NB4 (cell line): ENCODE results near the gene RETREG3.
A peak's percentile ranks its signal among the peaks of the same experiment; 100 is the strongest.

Experiments
- DNase-seq: peaks from one replicate; pipeline ENCODE4 v3.0.0; 2010; ENCODE audit warnings: low read depth
- H3K4me3 ChIP-seq: one replicate; pipeline ENCODE4 v1.5.1; 2011; ENCODE audit warnings: mild to moderate bottlenecking, low read depth, low read length, moderate library complexity
- MAX ChIP-seq: IDR thresholded peaks from 2 replicates; pipeline ENCODE4 v1.6.1; 2011; ENCODE audit warnings: low read depth, low read length
- MYC ChIP-seq: IDR thresholded peaks from 2 replicates; pipeline ENCODE4 v1.6.1; 2011; ENCODE audit warnings: low read depth, low read length
- POLR2A ChIP-seq: IDR thresholded peaks from 2 replicates; pipeline ENCODE4 v1.6.1; 2011; ENCODE audit warnings: mild to moderate bottlenecking; ENCODE audit not compliant: insufficient read length; ENCODE audit errors: extremely low read depth
- TF ChIP-seq, protein P1 (sequence below): IDR thresholded peaks from one replicate; pipeline ENCODE4 v1.5.1; 2012; ENCODE audit warnings: low read depth, low read length

Gene RETREG3

GRCh38 chr17:42564815-42565522 lies 44.2 kb downstream of the RETREG3 start:
- no peak for DNase-seq
- H3K4me3 ChIP-seq: no peak overlapping the region
- TF ChIP-seq POLR2A: no peak
- no peak for TF ChIP-seq MAX
- TF ChIP-seq MYC: no peak
- TF ChIP-seq, protein P1, sequence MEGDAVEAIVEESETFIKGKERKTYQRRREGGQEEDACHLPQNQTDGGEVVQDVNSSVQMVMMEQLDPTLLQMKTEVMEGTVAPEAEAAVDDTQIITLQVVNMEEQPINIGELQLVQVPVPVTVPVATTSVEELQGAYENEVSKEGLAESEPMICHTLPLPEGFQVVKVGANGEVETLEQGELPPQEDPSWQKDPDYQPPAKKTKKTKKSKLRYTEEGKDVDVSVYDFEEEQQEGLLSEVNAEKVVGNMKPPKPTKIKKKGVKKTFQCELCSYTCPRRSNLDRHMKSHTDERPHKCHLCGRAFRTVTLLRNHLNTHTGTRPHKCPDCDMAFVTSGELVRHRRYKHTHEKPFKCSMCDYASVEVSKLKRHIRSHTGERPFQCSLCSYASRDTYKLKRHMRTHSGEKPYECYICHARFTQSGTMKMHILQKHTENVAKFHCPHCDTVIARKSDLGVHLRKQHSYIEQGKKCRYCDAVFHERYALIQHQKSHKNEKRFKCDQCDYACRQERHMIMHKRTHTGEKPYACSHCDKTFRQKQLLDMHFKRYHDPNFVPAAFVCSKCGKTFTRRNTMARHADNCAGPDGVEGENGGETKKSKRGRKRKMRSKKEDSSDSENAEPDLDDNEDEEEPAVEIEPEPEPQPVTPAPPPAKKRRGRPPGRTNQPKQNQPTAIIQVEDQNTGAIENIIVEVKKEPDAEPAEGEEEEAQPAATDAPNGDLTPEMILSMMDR: no peak

DNA sequence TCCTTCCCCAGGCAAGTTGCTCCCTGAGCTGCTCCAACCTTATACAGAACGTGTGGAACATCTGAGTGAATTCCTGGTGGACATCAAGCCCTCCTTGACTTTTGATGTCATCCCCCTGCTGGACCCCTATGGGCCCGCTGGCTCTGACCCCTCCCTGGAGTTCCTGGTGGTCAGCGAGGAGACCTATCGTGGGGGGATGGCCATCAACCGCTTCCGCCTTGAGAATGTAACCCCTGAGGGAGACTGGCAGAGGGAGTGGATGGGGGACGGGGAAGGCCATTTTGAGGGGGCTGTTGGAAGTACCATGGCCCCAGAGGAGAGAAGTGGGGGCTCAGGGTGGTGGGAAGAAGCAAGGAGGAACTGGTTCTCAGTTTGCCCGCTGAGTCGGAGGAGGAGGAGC lies 45.2 kb downstream of the RETREG3 start:
- peak; percentile 43 for DNase-seq
- TF ChIP-seq MAX (no peak), MYC (no peak), POLR2A (no peak)
- TF ChIP-seq, protein P1: no peak
- H3K4me3 ChIP-seq: peak overlapping the region; percentile 94

DNA sequence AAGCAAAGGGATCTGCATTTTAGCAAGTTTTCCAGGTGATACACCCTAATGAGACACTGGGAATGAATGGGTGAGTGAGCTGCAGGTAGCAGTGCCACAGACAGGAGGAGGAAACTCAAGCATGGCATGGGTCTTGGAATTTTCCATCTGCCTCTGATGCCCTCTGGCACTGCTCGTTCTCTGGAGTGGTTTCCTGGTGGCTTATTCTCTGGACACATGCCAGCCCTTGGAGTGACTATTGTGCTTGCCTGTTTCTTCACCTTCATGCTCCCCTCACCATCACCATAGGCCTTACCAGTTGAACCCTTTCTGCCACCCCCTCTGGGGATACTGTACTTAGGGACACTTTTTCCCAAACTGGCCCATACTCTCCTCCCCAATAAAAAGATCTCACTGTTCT lies 45.6 kb downstream of the RETREG3 start:
- DNase-seq: no peak
- H3K4me3 ChIP-seq: peak overlapping the region; percentile 94
- TF ChIP-seq MAX (no peak), MYC (no peak), POLR2A (no peak)
- TF ChIP-seq, protein P1: no peak

DNA sequence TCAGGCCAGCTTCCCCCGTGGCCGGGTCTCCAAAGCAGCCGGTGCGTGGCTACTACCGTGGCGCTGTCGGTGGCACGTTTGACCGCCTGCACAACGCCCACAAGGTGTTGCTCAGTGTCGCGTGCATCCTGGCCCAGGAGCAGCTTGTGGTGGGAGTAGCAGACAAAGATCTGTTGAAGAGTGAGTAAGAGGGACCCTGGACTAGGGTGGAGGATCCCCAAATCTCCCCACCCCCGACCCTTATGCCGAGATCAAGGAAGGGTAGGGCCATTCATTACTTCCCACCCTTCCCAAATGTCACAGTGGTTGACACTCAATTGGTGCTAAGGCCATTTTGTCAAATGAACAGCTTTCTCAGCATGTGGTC lies 46.0 kb downstream of the RETREG3 start:
- TF ChIP-seq, protein P1: no peak
- no peak for TF ChIP-seq POLR2A
- no peak for TF ChIP-seq MYC
- TF ChIP-seq MAX: no peak
- H3K4me3 ChIP-seq: peak overlapping the region; percentile 94
- DNase-seq: peak; percentile 61

DNA sequence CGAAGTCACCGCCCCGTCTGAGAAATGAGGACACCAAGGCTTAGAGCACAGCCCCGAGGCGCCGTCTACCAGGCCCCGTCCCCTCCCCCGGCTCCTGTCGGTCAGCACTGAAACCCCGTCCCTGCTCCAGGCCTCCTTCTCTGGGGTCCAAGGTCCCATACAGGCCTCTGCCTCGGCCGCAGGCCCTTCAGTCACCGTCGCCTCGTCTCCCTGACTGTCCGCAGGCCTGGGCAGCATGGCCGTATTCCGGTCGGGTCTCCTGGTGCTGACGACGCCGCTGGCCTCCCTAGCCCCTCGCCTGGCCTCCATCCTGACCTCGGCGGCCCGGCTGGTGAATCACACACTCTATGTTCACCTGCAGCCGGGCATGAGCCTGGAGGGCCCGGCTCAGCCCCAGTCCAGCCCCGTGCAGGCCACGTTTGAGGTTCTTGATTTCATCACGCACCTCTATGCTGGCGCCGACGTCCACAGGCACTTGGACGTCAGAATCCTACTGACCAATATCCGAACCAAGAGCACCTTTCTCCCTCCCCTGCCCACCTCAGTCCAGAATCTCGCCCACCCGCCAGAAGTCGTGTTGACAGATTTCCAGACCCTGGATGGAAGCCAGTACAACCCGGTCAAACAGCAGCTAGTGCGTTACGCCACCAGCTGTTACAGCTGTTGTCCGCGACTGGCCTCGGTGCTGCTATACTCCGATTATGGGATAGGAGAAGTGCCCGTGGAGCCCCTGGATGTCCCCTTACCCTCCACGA lies 46.6 kb downstream of the RETREG3 start:
- peak; percentile 61 for DNase-seq
- TF ChIP-seq, protein P1: no peak
- peak; percentile 3; the same call in 1 of the 2 replicates for TF ChIP-seq MAX
- peak overlapping the region; percentile 94 for H3K4me3 ChIP-seq
